K562 (cell line): ENCODE data around the gene PTPRU. TPM values are rescaled to one million over a fixed set of nuclear protein-coding genes. Genes with fewer than 3 reads are reported as not detected.

Experiments used
- BHLHE40 ChIP-seq: IDR thresholded peaks from 2 replicates; pipeline ENCODE4 v1.6.1; 2011; ENCODE audit warnings: low read length, improper control_type of control experiment
- FOSL1 ChIP-seq: fragments of 200-800 bp; sonication (Bioruptor generic); conservative IDR thresholded peaks from 2 replicates; pipeline ENCODE4 v1.6.1; 2016; ENCODE audit warnings: missing genetic modification characterization, missing compliant biosample characterization
- HNRNPL ChIP-seq: fragments of 200-400 bp; formaldehyde crosslinking; IDR thresholded peaks from 2 replicates; pipeline ENCODE4 v1.6.1; 2017; ENCODE audit warnings: low read depth, mild to moderate bottlenecking, low read length
- NFIC ChIP-seq: fragments of 450-650 bp; IDR thresholded peaks from 2 replicates; pipeline ENCODE4 v1.6.1; 2017; ENCODE audit warnings: mild to moderate bottlenecking, inconsistent platforms
- NR3C1 ChIP-seq: sonication (generic); formaldehyde crosslinking; IDR thresholded peaks from 2 replicates; pipeline ENCODE4 v1.8.1; 2022; ENCODE audit warnings: missing genetic modification reagents
- OTX1 ChIP-seq: fragments of 450-650 bp; formaldehyde crosslinking; IDR thresholded peaks from 2 replicates; pipeline ENCODE4 v1.4.0; 2022; ENCODE audit warnings: mild to moderate bottlenecking
- PYGO2 ChIP-seq: fragments of 450-650 bp; IDR thresholded peaks from 2 replicates; pipeline ENCODE4 v1.6.1; 2016; ENCODE audit warnings: mild to moderate bottlenecking, missing genetic modification characterization, moderate library complexity, missing compliant biosample characterization
- TAF1 ChIP-seq: IDR thresholded peaks from 2 replicates; pipeline ENCODE4 v1.6.1; 2011; ENCODE audit warnings: mild to moderate bottlenecking, low read length, moderate library complexity; ENCODE audit not compliant: insufficient read depth, control insufficient read depth, severe bottlenecking; ENCODE audit errors: extremely low read depth
- ZNF282 ChIP-seq: sonication (generic); formaldehyde crosslinking; IDR thresholded peaks from 2 replicates; pipeline ENCODE4 v1.8.1; 2023; ENCODE audit warnings: missing genetic modification reagents
- polyA plus RNA-seq, 8 experiments: library from polyadenylated mRNA; depleted of rRNA in 4 of 8; stranded (reverse) in 5 of 8; unstranded in 3 of 8; fragments of >200 nt; fragmentation: Nextera tagmentation in 2 of 8; fragmentation: Illumina TruSeq in 1 of 8; extraction: Ambion mirVana in 2 of 8; extraction: Trizol in 1 of 8; gene quantifications; 2 replicates each; pipeline versions ENCODE4 v1.2.1 to v1.2.3, GENCODE V29; 2011 to 2014; ENCODE audit warnings: inconsistent platforms in 1 of 8, missing spikeins in 1 of 8
- total RNA-seq, 7 experiments: library from RNA; depleted of rRNA in 6 of 7; stranded (reverse); fragments of >200 nt in 6 of 7; fragmentation: Illumina TruSeq in 2 of 7; extraction: Trizol in 2 of 7; gene quantifications; 2 replicates each; pipeline versions ENCODE4 v1.2.1 to v1.2.3, GENCODE V29; 2011 to 2021; ENCODE audit warnings: low replicate concordance in 1 of 7
- TF ChIP-seq, protein P1 (sequence below): sonication (generic); formaldehyde crosslinking; IDR thresholded peaks from 2 replicates; pipeline ENCODE4 v1.8.0; 2022; ENCODE audit warnings: mild to moderate bottlenecking, missing genetic modification reagents

Gene PTPRU
- total and polyA plus RNA-seq, 9 of the 15 experiments (the other 6 are each of a cell fraction or from before 2014, with no cell fraction given) = 0.01 to 2.9 (median 1.0) TPM

- TF ChIP-seq, protein P1, sequence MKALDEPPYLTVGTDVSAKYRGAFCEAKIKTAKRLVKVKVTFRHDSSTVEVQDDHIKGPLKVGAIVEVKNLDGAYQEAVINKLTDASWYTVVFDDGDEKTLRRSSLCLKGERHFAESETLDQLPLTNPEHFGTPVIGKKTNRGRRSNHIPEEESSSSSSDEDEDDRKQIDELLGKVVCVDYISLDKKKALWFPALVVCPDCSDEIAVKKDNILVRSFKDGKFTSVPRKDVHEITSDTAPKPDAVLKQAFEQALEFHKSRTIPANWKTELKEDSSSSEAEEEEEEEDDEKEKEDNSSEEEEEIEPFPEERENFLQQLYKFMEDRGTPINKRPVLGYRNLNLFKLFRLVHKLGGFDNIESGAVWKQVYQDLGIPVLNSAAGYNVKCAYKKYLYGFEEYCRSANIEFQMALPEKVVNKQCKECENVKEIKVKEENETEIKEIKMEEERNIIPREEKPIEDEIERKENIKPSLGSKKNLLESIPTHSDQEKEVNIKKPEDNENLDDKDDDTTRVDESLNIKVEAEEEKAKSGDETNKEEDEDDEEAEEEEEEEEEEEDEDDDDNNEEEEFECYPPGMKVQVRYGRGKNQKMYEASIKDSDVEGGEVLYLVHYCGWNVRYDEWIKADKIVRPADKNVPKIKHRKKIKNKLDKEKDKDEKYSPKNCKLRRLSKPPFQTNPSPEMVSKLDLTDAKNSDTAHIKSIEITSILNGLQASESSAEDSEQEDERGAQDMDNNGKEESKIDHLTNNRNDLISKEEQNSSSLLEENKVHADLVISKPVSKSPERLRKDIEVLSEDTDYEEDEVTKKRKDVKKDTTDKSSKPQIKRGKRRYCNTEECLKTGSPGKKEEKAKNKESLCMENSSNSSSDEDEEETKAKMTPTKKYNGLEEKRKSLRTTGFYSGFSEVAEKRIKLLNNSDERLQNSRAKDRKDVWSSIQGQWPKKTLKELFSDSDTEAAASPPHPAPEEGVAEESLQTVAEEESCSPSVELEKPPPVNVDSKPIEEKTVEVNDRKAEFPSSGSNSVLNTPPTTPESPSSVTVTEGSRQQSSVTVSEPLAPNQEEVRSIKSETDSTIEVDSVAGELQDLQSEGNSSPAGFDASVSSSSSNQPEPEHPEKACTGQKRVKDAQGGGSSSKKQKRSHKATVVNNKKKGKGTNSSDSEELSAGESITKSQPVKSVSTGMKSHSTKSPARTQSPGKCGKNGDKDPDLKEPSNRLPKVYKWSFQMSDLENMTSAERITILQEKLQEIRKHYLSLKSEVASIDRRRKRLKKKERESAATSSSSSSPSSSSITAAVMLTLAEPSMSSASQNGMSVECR (CRISPR knock-in tag) = no peak
- no peak for TF ChIP-seq NR3C1 (CRISPR knock-in tag)
- TF ChIP-seq OTX1 (CRISPR knock-in tag) = peak; percentile 75; the same call in 1 of the 2 replicates
- TF ChIP-seq BHLHE40 = peak; percentile 1; the same call in 1 of the 2 replicates
- no peak for TF ChIP-seq TAF1
- no peak for TF ChIP-seq FOSL1
- TF ChIP-seq HNRNPL = no peak
- TF ChIP-seq ZNF282 (CRISPR knock-in tag) = no peak
- TF ChIP-seq PYGO2 (tag) = no peak
- TF ChIP-seq NFIC = peak; percentile 90
Measured at GRCh38 chr1:29256979-29257804, 20.9 kb downstream of the PTPRU start (continued).
